K562 (cell line): ENCODE data around the gene PTGES3L. TPM values are rescaled to one million over a fixed set of nuclear protein-coding genes. Genes with fewer than 3 reads are reported as not detected.

ENCODE experiments used
- CBX1 ChIP-seq: sonication (generic); IDR thresholded peaks from 2 replicates; pipeline ENCODE4 v1.6.1; 2016; ENCODE audit warnings: antibody characterized with exemption, low read depth, mild to moderate bottlenecking
- DPF2 ChIP-seq: fragments of 450-650 bp; IDR thresholded peaks from 2 replicates; pipeline ENCODE4 v1.6.1; 2016
- EP400 ChIP-seq: fragments of 450-650 bp; IDR thresholded peaks from 2 replicates; pipeline ENCODE4 v1.6.1; 2017; ENCODE audit warnings: antibody characterized with exemption, mild to moderate bottlenecking, moderate library complexity
- ESRRA ChIP-seq: fragments of 450-650 bp; IDR thresholded peaks from 2 replicates; pipeline ENCODE4 v1.6.1; 2014; ENCODE audit warnings: low read depth, mild to moderate bottlenecking, moderate library complexity, borderline replicate concordance
- HMG20B ChIP-seq: fragments of 250-450 bp; sonication (Bioruptor Pico); IDR thresholded peaks from 2 replicates; pipeline ENCODE4 v1.5.0; 2021; ENCODE audit warnings: mild to moderate bottlenecking
- HNRNPK ChIP-seq: fragments of 200-400 bp; formaldehyde crosslinking; IDR thresholded peaks from one replicate; pipeline ENCODE4 v1.6.1; 2018; ENCODE audit warnings: mild to moderate bottlenecking, low read depth, low read length; ENCODE audit not compliant: poor library complexity, severe bottlenecking
- MAX ChIP-seq: sonication (generic); formaldehyde crosslinking; IDR thresholded peaks from 2 replicates; pipeline ENCODE4 v1.9.0; 2022; ENCODE audit warnings: mild to moderate bottlenecking, missing genetic modification reagents
- MNT ChIP-seq, 2 experiments: fragments of 450-650 bp; conservative IDR thresholded peaks; 2 replicates each; pipeline ENCODE4 v1.6.1; 2017; ENCODE audit warnings: mild to moderate bottlenecking in 2 of 2, moderate library complexity in 2 of 2
- MYNN ChIP-seq, 2 experiments: sonication (generic); formaldehyde crosslinking in 1 of 2; IDR thresholded peaks; 2 replicates each; pipeline versions ENCODE4 v1.5.0 to v1.6.1; 2016 to 2020; ENCODE audit warnings: antibody characterized with exemption in 1 of 2, missing genetic modification reagents in 1 of 2
- SMARCA4 ChIP-seq: fragments of 450-650 bp; IDR thresholded peaks from 2 replicates; pipeline ENCODE4 v1.6.1; 2016
- SRF ChIP-seq, 2 experiments: fragments of 250-450, 450-650 bp in 1 of 2; sonication (Bioruptor Pico) in 1 of 2; sonication (generic) in 1 of 2; formaldehyde crosslinking; IDR thresholded peaks; 2 replicates each; pipeline versions ENCODE4 v1.5.0 to v1.5.1; 2020 to 2022; ENCODE audit warnings: mild to moderate bottlenecking in 1 of 2, missing genetic modification reagents in 1 of 2
- ZBTB26 ChIP-seq: fragments of 450-650 bp; formaldehyde crosslinking; IDR thresholded peaks from 2 replicates; pipeline ENCODE4 v1.4.0; 2022; ENCODE audit warnings: missing genetic modification characterization
- ZNF212 ChIP-seq: fragments of 450-650 bp; formaldehyde crosslinking; IDR thresholded peaks from 2 replicates; pipeline ENCODE4 v1.4.0; 2020; ENCODE audit warnings: mild to moderate bottlenecking
- ZNF395 ChIP-seq: fragments of 200-800 bp; sonication (Bioruptor generic); IDR thresholded peaks from 2 replicates; pipeline ENCODE4 v1.6.1; 2017; ENCODE audit warnings: missing genetic modification characterization, missing compliant biosample characterization
- ZNF431 ChIP-seq: sonication (generic); formaldehyde crosslinking; IDR thresholded peaks from 2 replicates; pipeline ENCODE4 v1.8.0; 2022; ENCODE audit warnings: mild to moderate bottlenecking, missing genetic modification reagents
- ZNF518B ChIP-seq: fragments of 250-450 bp; sonication (Bioruptor Pico); IDR thresholded peaks from 2 replicates; pipeline ENCODE4 v1.5.0; 2021; ENCODE audit warnings: mild to moderate bottlenecking, moderate library complexity
- polyA plus RNA-seq, 8 experiments: library from polyadenylated mRNA; depleted of rRNA in 4 of 8; stranded (reverse) in 5 of 8; unstranded in 3 of 8; fragments of >200 nt; fragmentation: Nextera tagmentation in 2 of 8; fragmentation: Illumina TruSeq in 1 of 8; extraction: Ambion mirVana in 2 of 8; extraction: Trizol in 1 of 8; gene quantifications; 2 replicates each; pipeline versions ENCODE4 v1.2.1 to v1.2.3, GENCODE V29; 2011 to 2014; ENCODE audit warnings: inconsistent platforms in 1 of 8, missing spikeins in 1 of 8
- total RNA-seq, 7 experiments: library from RNA; depleted of rRNA in 6 of 7; stranded (reverse); fragments of >200 nt in 6 of 7; fragmentation: Illumina TruSeq in 2 of 7; extraction: Trizol in 2 of 7; gene quantifications; 2 replicates each; pipeline versions ENCODE4 v1.2.1 to v1.2.3, GENCODE V29; 2011 to 2021; ENCODE audit warnings: low replicate concordance in 1 of 7

PTGES3L gene
- total and polyA plus RNA-seq, 9 of the 15 experiments (the other 6 are each of a cell fraction or from before 2014, with no cell fraction given), result 6.0 to 16.0 (median 9.6) TPM

- TF ChIP-seq ZBTB26 (CRISPR knock-in tag), result 0 out of 2 replicates have a peak, but pooled peaks have one; percentile 43
- peak; percentile 57 for TF ChIP-seq MAX
- TF ChIP-seq MNT (conservative IDR thresholded peaks at IDR 0.05), result peak in 1 of 2 experiments; percentile 54; a peak in 2 of 4 replicates
- peak; percentile 29; the same call in 1 of the 2 replicates for TF ChIP-seq ESRRA
- TF ChIP-seq ZNF431, result no peak
- peak; percentile 82 for TF ChIP-seq ZNF395 (CRISPR knock-in tag)
- peak; percentile 90 to 98 for TF ChIP-seq SRF (CRISPR knock-in tag; IDR thresholded peaks at IDR 0.05)
- TF ChIP-seq ZNF518B, result no peak
- no peak for TF ChIP-seq ZNF212 (CRISPR knock-in tag)
- peak; percentile 72 for TF ChIP-seq DPF2
- no peak for TF ChIP-seq HMG20B
- peak; percentile 44 for TF ChIP-seq EP400
- 0 out of 2 replicates have a peak, but pooled peaks have one; percentile 45 for TF ChIP-seq MYNN (IDR thresholded peaks at IDR 0.05)
- TF ChIP-seq MYNN (CRISPR knock-in tag; IDR thresholded peaks at IDR 0.05), result no peak
- TF ChIP-seq HNRNPK, result no peak
- TF ChIP-seq CBX1, result 0 out of 2 replicates have a peak, but pooled peaks have one; percentile 4
- TF ChIP-seq SMARCA4, result peak; percentile 55; the same call in 1 of the 2 replicates
Observed at GRCh38 chr17:42979511-42980273, at the start of gene PTGES3L (continued).
